Measurements from ENCODE around the gene IFI44.

- TF ChIP-seq MAX (IDR thresholded peaks at IDR 0.05; ENCODE audit: low read depth, low read length): no peak
- TF ChIP-seq, protein P1, sequence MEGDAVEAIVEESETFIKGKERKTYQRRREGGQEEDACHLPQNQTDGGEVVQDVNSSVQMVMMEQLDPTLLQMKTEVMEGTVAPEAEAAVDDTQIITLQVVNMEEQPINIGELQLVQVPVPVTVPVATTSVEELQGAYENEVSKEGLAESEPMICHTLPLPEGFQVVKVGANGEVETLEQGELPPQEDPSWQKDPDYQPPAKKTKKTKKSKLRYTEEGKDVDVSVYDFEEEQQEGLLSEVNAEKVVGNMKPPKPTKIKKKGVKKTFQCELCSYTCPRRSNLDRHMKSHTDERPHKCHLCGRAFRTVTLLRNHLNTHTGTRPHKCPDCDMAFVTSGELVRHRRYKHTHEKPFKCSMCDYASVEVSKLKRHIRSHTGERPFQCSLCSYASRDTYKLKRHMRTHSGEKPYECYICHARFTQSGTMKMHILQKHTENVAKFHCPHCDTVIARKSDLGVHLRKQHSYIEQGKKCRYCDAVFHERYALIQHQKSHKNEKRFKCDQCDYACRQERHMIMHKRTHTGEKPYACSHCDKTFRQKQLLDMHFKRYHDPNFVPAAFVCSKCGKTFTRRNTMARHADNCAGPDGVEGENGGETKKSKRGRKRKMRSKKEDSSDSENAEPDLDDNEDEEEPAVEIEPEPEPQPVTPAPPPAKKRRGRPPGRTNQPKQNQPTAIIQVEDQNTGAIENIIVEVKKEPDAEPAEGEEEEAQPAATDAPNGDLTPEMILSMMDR (IDR thresholded peaks at IDR 0.05; ENCODE audit: low read depth, low read length): no peak
These were observed 22.8 kb downstream of the IFI44 start for GRCh38 chr1:78672428-78672827.

All from NB4 (cell line).